WTC11 (cell line): ENCODE data around the gene OST4. TPM values are rescaled to one million over a fixed set of nuclear protein-coding genes. Genes with fewer than 3 reads are reported as not detected.

ENCODE experiments used
- ATAC-seq: fragments of 200-7000 bp; cut with Tn5 transposase; 2 replicates; pipeline ENCODE4 v1.10.0; 2021; ENCODE audit warnings: mild to moderate bottlenecking, moderate library complexity
- CTCF ChIA-PET: fragments of 300-600 bp; sonication (Branson Sonifier 250); formaldehyde crosslinking; loops from one replicate; lab custom pipeline; 2021; ENCODE audit warnings: antibody characterized with exemption; lab: Charles Lee
- POLR2A ChIA-PET: fragments of 350-600 bp; sonication (Branson Sonifier 250); formaldehyde crosslinking; loops from one replicate; lab custom pipeline; 2021; ENCODE audit warnings: antibody characterized with exemption; lab: Charles Lee
- DNase-seq: peaks from one replicate; pipeline ENCODE4 v3.0.0; 2021; ENCODE audit warnings: low spot score
- H3K27ac Mint-ChIP-seq: 2 replicates; pipeline ENCODE4 v1.8.0; 2021; ENCODE audit warnings: mixed read lengths
- H3K27me3 Mint-ChIP-seq: 2 replicates; pipeline ENCODE4 v1.8.0; 2021; ENCODE audit warnings: low read depth, mild to moderate bottlenecking, moderate library complexity, mixed read lengths
- H3K36me3 Mint-ChIP-seq: 2 replicates; pipeline ENCODE4 v1.8.0; 2021; ENCODE audit warnings: mixed read lengths
- H3K4me1 Mint-ChIP-seq: 2 replicates; pipeline ENCODE4 v1.8.0; 2022; ENCODE audit warnings: mixed read lengths
- H3K4me3 Mint-ChIP-seq: 2 replicates; pipeline ENCODE4 v1.8.0; 2021; ENCODE audit warnings: mild to moderate bottlenecking, moderate library complexity, mixed read lengths
- H3K9me3 Mint-ChIP-seq: 2 replicates; pipeline ENCODE4 v1.8.0; 2021; ENCODE audit warnings: mixed read lengths
- CREM ChIP-seq: sonication (generic); formaldehyde crosslinking; IDR thresholded peaks from 2 replicates; pipeline ENCODE4 v1.8.1; 2022; ENCODE audit warnings: mild to moderate bottlenecking, missing genetic modification reagents, moderate library complexity
- EMX1 ChIP-seq: fragments of 250-450 bp; sonication (Bioruptor Pico); IDR thresholded peaks from 2 replicates; pipeline ENCODE4 v1.8.0; 2021; ENCODE audit warnings: mild to moderate bottlenecking
- FOXK1 ChIP-seq: sonication (generic); formaldehyde crosslinking; IDR thresholded peaks from 2 replicates; pipeline ENCODE4 v1.8.0; 2022; ENCODE audit warnings: mild to moderate bottlenecking, moderate library complexity, missing genetic modification reagents
- GTF2I ChIP-seq: fragments of 250-450 bp; sonication (Bioruptor Pico); conservative IDR thresholded peaks from 2 replicates; pipeline ENCODE4 v1.4.0; 2021; ENCODE audit warnings: mild to moderate bottlenecking
- NR3C1 ChIP-seq: sonication (generic); formaldehyde crosslinking; conservative IDR thresholded peaks from 2 replicates; pipeline ENCODE4 v1.8.1; 2023; ENCODE audit warnings: low read depth, mild to moderate bottlenecking, missing genetic modification reagents
- SMAD3 ChIP-seq: sonication (generic); formaldehyde crosslinking; IDR thresholded peaks from 2 replicates; pipeline ENCODE4 v1.8.0; 2022; ENCODE audit warnings: missing genetic modification reagents, mild to moderate bottlenecking, borderline replicate concordance
- TEAD4 ChIP-seq: sonication (generic); formaldehyde crosslinking; IDR thresholded peaks from 2 replicates; pipeline ENCODE4 v1.8.0; 2022; ENCODE audit warnings: mild to moderate bottlenecking, missing genetic modification reagents
- ZNF121 ChIP-seq: sonication (generic); formaldehyde crosslinking; IDR thresholded peaks from 2 replicates; pipeline ENCODE4 v1.8.0; 2023; ENCODE audit warnings: missing genetic modification reagents
- ZNF263 ChIP-seq: sonication (generic); formaldehyde crosslinking; IDR thresholded peaks from 2 replicates; pipeline ENCODE4 v1.8.1; 2022; ENCODE audit warnings: low read depth, mild to moderate bottlenecking, moderate library complexity, missing genetic modification reagents
- total RNA-seq: library from RNA; stranded (reverse); gene quantifications from 3 replicates; pipeline ENCODE4 v1.2.3, GENCODE V29; 2021
- TF ChIP-seq, protein P1 (sequence below): sonication (generic); formaldehyde crosslinking; IDR thresholded peaks from 2 replicates; pipeline ENCODE4 v1.8.1; 2023; ENCODE audit warnings: mild to moderate bottlenecking, missing genetic modification reagents, moderate library complexity
- TF ChIP-seq, protein P2 (sequence below): sonication (generic); formaldehyde crosslinking; IDR thresholded peaks from 2 replicates; pipeline ENCODE4 v1.8.0; 2023; ENCODE audit warnings: mild to moderate bottlenecking, missing genetic modification reagents
- TF ChIP-seq, protein P3 (sequence below): sonication (generic); formaldehyde crosslinking; IDR thresholded peaks from 2 replicates; pipeline ENCODE4 v1.8.1; 2023; ENCODE audit warnings: mild to moderate bottlenecking, missing genetic modification reagents, borderline replicate concordance
- TF ChIP-seq, protein P4 (sequence below): sonication (generic); formaldehyde crosslinking; IDR thresholded peaks from 2 replicates; pipeline ENCODE4 v1.8.0; 2022; ENCODE audit warnings: mild to moderate bottlenecking, missing genetic modification reagents
- TF ChIP-seq, protein P5 (sequence below): sonication (generic); formaldehyde crosslinking; conservative IDR thresholded peaks from 2 replicates; pipeline ENCODE4 v1.8.1; 2022; ENCODE audit warnings: mild to moderate bottlenecking, missing genetic modification reagents
- TF ChIP-seq, protein P6 (sequence below): fragments of 250-450 bp; sonication (Bioruptor Pico); IDR thresholded peaks from 2 replicates; pipeline ENCODE4 v1.9.0; 2021; ENCODE audit warnings: mild to moderate bottlenecking
- TF ChIP-seq, protein P7 (sequence below): sonication (generic); formaldehyde crosslinking; IDR thresholded peaks from 2 replicates; pipeline ENCODE4 v1.8.0; 2022; ENCODE audit warnings: mild to moderate bottlenecking, missing genetic modification reagents
- TF ChIP-seq, protein P8 (sequence below): sonication (generic); formaldehyde crosslinking; IDR thresholded peaks from 2 replicates; pipeline ENCODE4 v1.8.1; 2023; ENCODE audit warnings: mild to moderate bottlenecking, moderate library complexity, missing genetic modification reagents

OST4 gene
- total RNA-seq, 1 experiment from 2014 or later = 210 TPM

DNA sequence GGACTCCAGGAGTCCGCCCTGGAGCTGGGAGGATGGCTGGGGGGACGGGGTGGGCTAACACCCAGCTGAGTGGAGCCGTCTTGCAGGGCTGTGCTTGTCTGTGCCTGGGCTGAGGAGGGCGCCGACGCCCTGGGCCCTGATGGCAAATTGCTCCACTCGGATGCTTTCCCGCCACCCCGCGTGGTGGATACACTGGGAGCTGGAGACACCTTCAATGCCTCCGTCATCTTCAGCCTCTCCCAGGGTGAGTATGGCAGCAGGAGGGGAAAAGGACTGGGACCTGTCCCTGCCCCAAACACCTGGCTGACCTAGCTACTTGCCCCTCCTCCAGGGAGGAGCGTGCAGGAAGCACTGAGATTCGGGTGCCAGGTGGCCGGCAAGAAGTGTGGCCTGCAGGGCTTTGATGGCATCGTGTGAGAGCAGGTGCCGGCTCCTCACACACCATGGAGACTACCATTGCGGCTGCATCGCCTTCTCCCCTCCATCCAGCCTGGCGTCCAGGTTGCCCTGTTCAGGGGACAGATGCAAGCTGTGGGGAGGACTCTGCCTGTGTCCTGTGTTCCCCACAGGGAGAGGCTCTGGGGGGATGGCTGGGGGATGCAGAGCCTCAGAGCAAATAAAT is 28.0 kb upstream of the OST4 start (continued):
- TF ChIP-seq, protein P1, sequence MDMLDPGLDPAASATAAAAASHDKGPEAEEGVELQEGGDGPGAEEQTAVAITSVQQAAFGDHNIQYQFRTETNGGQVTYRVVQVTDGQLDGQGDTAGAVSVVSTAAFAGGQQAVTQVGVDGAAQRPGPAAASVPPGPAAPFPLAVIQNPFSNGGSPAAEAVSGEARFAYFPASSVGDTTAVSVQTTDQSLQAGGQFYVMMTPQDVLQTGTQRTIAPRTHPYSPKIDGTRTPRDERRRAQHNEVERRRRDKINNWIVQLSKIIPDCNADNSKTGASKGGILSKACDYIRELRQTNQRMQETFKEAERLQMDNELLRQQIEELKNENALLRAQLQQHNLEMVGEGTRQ = no peak
- TF ChIP-seq FOXK1 (CRISPR knock-in tag) = no peak

DNA sequence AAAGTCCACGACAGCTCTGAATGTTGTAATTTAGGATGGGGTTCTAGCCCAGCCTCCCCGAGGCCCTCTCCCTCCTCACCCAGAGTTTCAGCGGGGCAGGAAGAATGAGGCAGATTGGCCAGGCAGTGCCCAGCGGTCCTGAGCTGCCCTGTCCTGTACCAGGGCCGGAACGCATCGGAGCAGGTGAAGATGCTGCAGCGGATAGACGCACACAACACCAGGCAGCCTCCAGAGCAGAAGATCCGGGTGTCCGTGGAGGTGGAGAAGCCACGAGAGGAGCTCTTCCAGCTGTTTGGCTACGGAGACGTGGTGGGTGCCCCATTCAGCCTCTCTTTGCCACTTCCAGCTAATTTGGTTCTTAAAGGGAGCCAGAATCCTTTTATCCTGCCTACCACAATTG is 25.9 kb upstream of the OST4 start:
- H3K4me3 Mint-ChIP-seq = no peak overlapping the region
- POLR2A ChIA-PET = no interaction called here
- TF ChIP-seq NR3C1 (CRISPR knock-in tag) (no peak), TEAD4 (CRISPR knock-in tag) (no peak)
- H3K9me3 Mint-ChIP-seq = no peaks in the 10 kb centered on the region
- H3K4me1 Mint-ChIP-seq = peaks cover 6% of the 10 kb centered on the region
- H3K36me3 Mint-ChIP-seq = no peaks in the 10 kb centered on the region
- DNase-seq = no peak
- no peak for ATAC-seq
- no peak overlapping the region for H3K27ac Mint-ChIP-seq
- CTCF ChIA-PET = interaction anchor here (1.0 to 3.1 kb wide), 4 partner anchors 37 to 206 kb away, joined by 3 to 22 read pairs (median 12); partner anchors contain the start of gene PREB
- no peaks in the 10 kb centered on the region for H3K27me3 Mint-ChIP-seq

DNA sequence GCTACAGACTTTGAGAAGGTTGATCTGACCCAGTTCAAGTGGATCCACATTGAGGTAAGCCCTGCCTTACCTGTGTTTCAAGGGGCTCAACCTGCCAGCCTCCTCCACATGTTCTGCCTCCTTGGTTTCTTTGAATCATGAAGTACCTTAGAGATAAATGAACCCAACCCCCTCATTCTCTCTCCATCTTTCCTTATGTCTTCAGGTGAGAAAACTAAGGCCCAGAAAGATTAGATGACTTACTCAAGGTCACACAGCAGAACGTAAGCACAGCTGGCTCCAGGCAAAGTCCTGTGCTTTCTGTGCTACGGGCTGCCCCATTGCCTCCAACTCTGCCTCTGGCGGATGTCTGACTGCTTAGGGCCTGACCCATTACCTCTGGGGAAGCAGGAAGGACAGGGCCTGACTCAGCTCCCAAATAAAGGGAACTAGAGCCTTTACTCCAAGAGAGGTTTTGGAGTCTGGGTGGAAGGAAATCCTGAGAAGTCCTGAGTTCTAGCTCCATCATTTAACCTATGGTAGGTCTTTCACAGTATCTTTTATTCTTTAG is 25.4 kb upstream of the OST4 start:
- no peaks in the 10 kb centered on the region for H3K27me3 Mint-ChIP-seq
- POLR2A ChIA-PET = no interaction called here
- TF ChIP-seq EMX1 (no peak), CREM (CRISPR knock-in tag) (no peak), GTF2I (no peak), ZNF263 (CRISPR knock-in tag) (no peak), SMAD3 (CRISPR knock-in tag) (no peak), ZNF121 (CRISPR knock-in tag) (no peak)
- TF ChIP-seq, protein P2, sequence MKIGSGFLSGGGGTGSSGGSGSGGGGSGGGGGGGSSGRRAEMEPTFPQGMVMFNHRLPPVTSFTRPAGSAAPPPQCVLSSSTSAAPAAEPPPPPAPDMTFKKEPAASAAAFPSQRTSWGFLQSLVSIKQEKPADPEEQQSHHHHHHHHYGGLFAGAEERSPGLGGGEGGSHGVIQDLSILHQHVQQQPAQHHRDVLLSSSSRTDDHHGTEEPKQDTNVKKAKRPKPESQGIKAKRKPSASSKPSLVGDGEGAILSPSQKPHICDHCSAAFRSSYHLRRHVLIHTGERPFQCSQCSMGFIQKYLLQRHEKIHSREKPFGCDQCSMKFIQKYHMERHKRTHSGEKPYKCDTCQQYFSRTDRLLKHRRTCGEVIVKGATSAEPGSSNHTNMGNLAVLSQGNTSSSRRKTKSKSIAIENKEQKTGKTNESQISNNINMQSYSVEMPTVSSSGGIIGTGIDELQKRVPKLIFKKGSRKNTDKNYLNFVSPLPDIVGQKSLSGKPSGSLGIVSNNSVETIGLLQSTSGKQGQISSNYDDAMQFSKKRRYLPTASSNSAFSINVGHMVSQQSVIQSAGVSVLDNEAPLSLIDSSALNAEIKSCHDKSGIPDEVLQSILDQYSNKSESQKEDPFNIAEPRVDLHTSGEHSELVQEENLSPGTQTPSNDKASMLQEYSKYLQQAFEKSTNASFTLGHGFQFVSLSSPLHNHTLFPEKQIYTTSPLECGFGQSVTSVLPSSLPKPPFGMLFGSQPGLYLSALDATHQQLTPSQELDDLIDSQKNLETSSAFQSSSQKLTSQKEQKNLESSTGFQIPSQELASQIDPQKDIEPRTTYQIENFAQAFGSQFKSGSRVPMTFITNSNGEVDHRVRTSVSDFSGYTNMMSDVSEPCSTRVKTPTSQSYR = no peak
- TF ChIP-seq, protein P3, sequence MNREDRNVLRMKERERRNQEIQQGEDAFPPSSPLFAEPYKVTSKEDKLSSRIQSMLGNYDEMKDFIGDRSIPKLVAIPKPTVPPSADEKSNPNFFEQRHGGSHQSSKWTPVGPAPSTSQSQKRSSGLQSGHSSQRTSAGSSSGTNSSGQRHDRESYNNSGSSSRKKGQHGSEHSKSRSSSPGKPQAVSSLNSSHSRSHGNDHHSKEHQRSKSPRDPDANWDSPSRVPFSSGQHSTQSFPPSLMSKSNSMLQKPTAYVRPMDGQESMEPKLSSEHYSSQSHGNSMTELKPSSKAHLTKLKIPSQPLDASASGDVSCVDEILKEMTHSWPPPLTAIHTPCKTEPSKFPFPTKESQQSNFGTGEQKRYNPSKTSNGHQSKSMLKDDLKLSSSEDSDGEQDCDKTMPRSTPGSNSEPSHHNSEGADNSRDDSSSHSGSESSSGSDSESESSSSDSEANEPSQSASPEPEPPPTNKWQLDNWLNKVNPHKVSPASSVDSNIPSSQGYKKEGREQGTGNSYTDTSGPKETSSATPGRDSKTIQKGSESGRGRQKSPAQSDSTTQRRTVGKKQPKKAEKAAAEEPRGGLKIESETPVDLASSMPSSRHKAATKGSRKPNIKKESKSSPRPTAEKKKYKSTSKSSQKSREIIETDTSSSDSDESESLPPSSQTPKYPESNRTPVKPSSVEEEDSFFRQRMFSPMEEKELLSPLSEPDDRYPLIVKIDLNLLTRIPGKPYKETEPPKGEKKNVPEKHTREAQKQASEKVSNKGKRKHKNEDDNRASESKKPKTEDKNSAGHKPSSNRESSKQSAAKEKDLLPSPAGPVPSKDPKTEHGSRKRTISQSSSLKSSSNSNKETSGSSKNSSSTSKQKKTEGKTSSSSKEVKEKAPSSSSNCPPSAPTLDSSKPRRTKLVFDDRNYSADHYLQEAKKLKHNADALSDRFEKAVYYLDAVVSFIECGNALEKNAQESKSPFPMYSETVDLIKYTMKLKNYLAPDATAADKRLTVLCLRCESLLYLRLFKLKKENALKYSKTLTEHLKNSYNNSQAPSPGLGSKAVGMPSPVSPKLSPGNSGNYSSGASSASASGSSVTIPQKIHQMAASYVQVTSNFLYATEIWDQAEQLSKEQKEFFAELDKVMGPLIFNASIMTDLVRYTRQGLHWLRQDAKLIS = no peak
- TF ChIP-seq, protein P4, sequence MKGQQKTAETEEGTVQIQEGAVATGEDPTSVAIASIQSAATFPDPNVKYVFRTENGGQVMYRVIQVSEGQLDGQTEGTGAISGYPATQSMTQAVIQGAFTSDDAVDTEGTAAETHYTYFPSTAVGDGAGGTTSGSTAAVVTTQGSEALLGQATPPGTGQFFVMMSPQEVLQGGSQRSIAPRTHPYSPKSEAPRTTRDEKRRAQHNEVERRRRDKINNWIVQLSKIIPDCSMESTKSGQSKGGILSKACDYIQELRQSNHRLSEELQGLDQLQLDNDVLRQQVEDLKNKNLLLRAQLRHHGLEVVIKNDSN = no peak
- TF ChIP-seq, protein P5, sequence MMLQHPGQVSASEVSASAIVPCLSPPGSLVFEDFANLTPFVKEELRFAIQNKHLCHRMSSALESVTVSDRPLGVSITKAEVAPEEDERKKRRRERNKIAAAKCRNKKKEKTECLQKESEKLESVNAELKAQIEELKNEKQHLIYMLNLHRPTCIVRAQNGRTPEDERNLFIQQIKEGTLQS (CRISPR knock-in tag) = no peak
- TF ChIP-seq, protein P6, sequence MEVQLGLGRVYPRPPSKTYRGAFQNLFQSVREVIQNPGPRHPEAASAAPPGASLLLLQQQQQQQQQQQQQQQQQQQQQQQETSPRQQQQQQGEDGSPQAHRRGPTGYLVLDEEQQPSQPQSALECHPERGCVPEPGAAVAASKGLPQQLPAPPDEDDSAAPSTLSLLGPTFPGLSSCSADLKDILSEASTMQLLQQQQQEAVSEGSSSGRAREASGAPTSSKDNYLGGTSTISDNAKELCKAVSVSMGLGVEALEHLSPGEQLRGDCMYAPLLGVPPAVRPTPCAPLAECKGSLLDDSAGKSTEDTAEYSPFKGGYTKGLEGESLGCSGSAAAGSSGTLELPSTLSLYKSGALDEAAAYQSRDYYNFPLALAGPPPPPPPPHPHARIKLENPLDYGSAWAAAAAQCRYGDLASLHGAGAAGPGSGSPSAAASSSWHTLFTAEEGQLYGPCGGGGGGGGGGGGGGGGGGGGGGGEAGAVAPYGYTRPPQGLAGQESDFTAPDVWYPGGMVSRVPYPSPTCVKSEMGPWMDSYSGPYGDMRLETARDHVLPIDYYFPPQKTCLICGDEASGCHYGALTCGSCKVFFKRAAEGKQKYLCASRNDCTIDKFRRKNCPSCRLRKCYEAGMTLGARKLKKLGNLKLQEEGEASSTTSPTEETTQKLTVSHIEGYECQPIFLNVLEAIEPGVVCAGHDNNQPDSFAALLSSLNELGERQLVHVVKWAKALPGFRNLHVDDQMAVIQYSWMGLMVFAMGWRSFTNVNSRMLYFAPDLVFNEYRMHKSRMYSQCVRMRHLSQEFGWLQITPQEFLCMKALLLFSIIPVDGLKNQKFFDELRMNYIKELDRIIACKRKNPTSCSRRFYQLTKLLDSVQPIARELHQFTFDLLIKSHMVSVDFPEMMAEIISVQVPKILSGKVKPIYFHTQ = no peak
- TF ChIP-seq, protein P7, sequence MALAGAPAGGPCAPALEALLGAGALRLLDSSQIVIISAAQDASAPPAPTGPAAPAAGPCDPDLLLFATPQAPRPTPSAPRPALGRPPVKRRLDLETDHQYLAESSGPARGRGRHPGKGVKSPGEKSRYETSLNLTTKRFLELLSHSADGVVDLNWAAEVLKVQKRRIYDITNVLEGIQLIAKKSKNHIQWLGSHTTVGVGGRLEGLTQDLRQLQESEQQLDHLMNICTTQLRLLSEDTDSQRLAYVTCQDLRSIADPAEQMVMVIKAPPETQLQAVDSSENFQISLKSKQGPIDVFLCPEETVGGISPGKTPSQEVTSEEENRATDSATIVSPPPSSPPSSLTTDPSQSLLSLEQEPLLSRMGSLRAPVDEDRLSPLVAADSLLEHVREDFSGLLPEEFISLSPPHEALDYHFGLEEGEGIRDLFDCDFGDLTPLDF (CRISPR knock-in tag) = no peak
- TF ChIP-seq, protein P8, sequence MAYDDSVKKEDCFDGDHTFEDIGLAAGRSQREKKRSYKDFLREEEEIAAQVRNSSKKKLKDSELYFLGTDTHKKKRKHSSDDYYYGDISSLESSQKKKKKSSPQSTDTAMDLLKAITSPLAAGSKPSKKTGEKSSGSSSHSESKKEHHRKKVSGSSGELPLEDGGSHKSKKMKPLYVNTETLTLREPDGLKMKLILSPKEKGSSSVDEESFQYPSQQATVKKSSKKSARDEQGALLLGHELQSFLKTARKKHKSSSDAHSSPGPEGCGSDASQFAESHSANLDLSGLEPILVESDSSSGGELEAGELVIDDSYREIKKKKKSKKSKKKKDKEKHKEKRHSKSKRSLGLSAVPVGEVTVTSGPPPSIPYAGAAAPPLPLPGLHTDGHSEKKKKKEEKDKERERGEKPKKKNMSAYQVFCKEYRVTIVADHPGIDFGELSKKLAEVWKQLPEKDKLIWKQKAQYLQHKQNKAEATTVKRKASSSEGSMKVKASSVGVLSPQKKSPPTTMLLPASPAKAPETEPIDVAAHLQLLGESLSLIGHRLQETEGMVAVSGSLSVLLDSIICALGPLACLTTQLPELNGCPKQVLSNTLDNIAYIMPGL = no peak

More for the DNA sequence above, 25.4 kb upstream of the OST4 start:
- Mint-ChIP-seq H3K4me1 (peaks cover 6% of the 10 kb centered on the region), H3K9me3 (no peaks in the 10 kb centered on the region), H3K27ac (peak overlapping the region; percentile 27; the same call in 1 of the 2 replicates), H3K4me3 (no peak overlapping the region), H3K36me3 (no peaks in the 10 kb centered on the region)
- CTCF ChIA-PET = interaction anchor here (1.0 to 3.1 kb wide), 6 partner anchors 73 to 183 kb away, joined by 3 to 22 read pairs (median 4); no protein-coding TSS in a partner anchor
- DNase-seq = no peak
- ATAC-seq = no peak
